ENCODE measurements around the gene CBR1.

CBR1 gene

DNA sequence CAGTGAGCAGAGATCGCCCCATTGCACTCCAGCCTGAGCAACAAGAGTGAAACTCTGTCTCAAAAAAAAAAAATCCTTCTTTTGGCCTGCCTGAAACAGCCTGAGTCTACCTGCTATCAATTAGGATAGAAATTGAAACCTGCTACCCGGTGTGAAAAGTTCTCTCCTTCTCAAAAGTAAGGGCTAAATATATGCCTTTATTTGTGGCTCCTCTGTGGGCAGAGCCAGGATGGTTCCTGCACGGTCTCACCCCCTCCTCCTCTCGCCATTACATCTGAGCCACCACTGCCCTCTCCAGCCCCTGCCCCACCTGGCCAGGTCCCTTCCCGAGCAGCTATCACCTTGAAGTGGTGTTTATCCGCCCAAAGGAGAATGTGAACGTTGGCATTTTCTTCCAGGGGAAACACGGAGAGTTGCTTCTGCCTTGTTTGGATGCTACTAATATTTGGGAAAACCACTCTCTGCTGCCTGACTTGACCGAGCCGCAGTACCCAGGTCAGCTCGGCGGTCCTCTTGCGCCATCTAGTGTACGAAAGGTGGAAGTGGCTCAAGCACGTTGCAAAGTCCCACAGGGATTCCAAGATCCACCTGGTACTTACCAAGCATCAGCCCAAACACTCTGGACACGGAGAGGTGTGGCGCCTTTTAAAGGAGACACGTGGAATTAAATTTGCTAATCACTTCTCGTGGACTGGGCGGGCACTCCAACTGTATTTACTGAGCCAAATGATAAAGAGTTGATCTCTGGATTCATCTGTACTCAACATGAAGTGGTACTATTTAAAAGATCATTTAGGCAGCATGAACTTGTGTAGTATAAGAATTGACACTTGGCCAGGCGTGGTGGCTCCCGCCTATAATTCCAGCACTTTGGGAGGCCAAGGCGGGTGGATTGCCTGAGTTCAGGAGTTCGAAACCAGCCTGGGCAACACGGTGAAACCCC, 41.4 kb upstream of the CBR1 start:
- TF ChIP-seq, protein P1, sequence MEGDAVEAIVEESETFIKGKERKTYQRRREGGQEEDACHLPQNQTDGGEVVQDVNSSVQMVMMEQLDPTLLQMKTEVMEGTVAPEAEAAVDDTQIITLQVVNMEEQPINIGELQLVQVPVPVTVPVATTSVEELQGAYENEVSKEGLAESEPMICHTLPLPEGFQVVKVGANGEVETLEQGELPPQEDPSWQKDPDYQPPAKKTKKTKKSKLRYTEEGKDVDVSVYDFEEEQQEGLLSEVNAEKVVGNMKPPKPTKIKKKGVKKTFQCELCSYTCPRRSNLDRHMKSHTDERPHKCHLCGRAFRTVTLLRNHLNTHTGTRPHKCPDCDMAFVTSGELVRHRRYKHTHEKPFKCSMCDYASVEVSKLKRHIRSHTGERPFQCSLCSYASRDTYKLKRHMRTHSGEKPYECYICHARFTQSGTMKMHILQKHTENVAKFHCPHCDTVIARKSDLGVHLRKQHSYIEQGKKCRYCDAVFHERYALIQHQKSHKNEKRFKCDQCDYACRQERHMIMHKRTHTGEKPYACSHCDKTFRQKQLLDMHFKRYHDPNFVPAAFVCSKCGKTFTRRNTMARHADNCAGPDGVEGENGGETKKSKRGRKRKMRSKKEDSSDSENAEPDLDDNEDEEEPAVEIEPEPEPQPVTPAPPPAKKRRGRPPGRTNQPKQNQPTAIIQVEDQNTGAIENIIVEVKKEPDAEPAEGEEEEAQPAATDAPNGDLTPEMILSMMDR (IDR thresholded peaks at IDR 0.05; ENCODE audit: low read depth, low read length, missing control alignments), result peak; percentile 97
- no peak overlapping the region for H3K4me3 ChIP-seq (ENCODE audit: low read depth, low read length)

DNA sequence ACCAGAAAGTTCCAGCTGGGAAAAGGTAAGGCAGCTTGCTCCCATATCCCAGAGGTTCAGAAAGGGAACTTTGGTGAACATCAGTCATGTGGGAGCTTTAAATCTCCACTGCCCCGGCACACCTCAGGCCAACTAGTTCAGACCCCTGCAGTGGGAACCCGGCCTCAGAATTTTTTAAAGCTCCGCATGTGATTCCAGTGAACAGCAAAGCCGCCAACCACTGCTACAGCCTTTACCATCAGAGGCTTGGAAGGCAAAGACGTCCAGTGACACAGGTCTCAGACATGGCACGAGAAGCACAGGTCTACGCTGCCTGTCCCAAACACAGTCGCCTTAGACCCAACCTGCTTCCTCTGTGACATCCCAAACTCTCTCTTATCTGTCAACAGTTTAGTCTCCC, 40.5 kb upstream of the CBR1 start:
- TF ChIP-seq, protein P1 (IDR thresholded peaks at IDR 0.05; ENCODE audit: low read depth, low read length, missing control alignments), result peak; percentile 4
- DNase-seq (ENCODE audit: low read depth), result no peak
- no peak overlapping the region for H3K4me3 ChIP-seq (ENCODE audit: low read depth, low read length)

More for the DNA sequence above, 41.4 kb upstream of the CBR1 start:
- DNase-seq (ENCODE audit: low read depth), result peak; percentile 25

DNA sequence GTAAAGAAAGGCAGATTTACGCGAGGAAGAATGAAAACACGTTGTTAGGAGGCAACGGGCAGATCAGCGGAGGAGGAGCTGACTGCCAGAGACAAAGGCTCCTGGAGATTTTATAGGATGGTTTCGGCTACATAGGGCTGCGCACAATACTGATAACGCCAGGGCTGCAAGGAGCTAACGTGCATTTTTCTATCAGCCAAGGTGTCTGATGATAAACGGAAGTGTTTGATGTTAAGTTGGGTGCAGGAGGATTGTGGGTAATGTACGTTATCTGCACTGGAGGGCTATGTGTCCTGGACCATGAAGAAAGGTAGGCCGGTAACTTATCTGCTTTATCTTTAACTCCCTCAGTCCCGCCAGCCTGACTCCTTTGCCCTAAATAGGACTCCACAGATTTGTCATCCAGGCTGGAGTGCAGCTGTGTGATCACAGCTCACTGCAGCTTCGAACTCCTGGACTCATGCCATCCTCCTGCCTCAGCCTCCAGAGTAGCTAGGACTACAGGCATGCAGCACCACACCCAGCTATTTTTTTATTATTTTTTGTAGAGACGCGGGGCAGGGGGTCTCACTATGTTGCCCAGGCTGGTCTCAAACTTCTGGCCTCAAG, 39.1 kb upstream of the CBR1 start:
- H3K4me3 ChIP-seq (ENCODE audit: low read depth, low read length), result no peak overlapping the region
- no peak for DNase-seq (ENCODE audit: low read depth)
- TF ChIP-seq, protein P1 (IDR thresholded peaks at IDR 0.05; ENCODE audit: low read depth, low read length, missing control alignments), result no peak

DNA sequence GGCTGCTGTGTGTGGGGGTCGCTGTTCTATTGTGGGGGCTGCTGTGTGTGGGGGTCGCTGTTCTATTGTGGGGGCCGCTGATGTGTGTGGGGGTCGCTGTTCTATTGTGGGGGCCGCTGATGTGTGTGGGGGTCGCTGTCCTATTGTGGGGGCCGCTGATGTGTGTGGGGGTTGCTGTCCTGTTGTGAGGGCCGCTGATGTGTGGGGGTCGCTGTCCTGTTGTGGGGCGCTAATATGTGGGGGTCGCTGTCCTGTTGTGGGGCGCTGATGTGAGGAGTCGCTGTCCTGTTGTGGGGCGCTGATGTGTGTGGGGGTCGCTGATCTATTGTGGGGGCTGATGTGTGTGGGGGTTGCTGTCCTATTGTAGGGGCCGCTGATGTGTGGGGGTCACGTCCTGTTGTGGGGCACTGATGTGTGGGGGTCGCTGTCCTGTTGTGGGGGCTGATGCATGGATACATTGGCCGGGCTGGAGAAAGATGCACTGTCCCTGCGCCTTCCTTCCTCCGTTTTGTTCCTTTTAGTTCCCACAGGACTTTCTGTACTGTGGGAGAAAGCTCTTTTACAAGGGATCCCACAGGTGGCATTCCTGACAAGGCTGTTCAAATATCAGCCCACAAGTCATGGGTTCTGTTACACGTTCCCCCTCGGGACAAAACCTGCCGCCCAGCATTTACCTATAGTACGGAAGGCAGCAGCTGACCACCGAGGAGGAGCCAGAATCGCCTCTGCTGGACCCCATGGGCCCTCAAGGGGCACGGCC, 37.0 kb upstream of the CBR1 start:
- DNase-seq (ENCODE audit: low read depth), result no peak
- H3K4me3 ChIP-seq (ENCODE audit: low read depth, low read length), result no peak overlapping the region
- TF ChIP-seq, protein P1 (IDR thresholded peaks at IDR 0.05; ENCODE audit: low read depth, low read length, missing control alignments), result no peak

DNA sequence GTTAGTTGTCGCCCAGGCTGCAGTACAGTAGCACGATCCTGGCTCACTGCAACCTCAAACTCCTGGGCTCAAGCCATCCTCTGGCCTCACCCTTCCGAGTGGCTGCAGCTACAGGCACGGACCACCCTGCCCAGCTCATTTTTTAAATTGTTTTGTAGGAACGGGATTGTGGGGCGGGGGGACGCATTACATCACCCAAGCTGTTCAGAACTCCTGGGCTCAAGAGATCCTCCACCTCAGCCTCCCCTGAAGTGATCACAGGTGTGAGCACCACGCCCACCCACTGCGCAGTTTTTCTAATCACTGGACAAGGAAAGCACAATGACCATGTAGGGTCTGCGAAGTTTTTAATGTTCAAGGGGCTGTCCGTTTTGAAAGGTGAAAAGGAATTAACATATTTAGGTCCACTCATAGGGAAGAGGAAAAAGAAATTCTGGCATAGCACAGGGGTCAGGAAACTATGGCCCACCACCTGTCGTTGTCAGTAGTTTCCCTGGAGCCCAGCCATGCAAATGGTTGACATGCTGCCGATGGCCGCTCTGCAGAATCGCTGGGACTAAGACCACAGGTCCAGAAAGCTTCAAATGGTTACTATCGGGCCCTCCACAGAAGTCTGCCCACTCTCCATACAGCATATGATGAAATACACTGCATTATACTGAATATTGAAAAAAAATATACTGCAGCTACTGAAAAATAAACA, 35.5 kb upstream of the CBR1 start:
- TF ChIP-seq, protein P1 (IDR thresholded peaks at IDR 0.05; ENCODE audit: low read depth, low read length, missing control alignments), result no peak
- DNase-seq (ENCODE audit: low read depth), result no peak
- H3K4me3 ChIP-seq (ENCODE audit: low read depth, low read length), result no peak overlapping the region

DNA sequence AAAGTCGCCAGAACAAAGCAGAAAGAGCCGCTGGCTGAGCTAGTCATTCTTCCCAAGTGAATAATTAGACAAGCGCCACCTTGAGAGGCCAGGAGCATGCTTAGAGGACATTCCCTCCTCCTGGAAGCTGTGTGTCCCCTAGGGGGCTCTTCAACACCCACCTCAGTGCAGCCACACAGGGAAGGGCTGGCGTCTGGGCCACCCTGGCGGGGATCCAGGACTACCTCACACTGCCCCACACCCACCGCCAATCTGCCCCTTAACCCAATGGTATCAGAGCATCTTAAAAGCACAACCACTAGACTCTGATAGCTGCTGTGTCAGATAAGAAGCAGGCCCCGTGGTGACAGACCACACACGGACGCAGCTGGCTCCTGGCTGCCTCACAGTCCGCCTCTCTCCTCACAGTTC, 34.4 kb upstream of the CBR1 start:
- DNase-seq (ENCODE audit: low read depth), result no peak
- TF ChIP-seq, protein P1 (IDR thresholded peaks at IDR 0.05; ENCODE audit: low read depth, low read length, missing control alignments), result no peak
- no peak overlapping the region for H3K4me3 ChIP-seq (ENCODE audit: low read depth, low read length)

Data from GM12864 (cell line).